IMR-90 (cell line): ENCODE measurements around the gene S100A4.

Source experiments
- CEBPB ChIP-seq: IDR thresholded peaks from 2 replicates; pipeline ENCODE4 v1.6.1; 2012; ENCODE audit warnings: low read depth, low read length, improper control_type of control experiment
- CTCF ChIP-seq: conservative IDR thresholded peaks from 2 replicates; pipeline ENCODE4 v1.5.1; 2012; ENCODE audit warnings: mild to moderate bottlenecking, low read depth, low read length, improper control_type of control experiment
- POLR2A ChIP-seq: IDR thresholded peaks from 2 replicates; pipeline ENCODE4 v1.6.1; 2012; ENCODE audit warnings: mild to moderate bottlenecking, low read depth, low read length
- RFX5 ChIP-seq: IDR thresholded peaks from 2 replicates; pipeline ENCODE4 v1.8.0; 2012; ENCODE audit warnings: low read depth, mild to moderate bottlenecking, low read length, moderate library complexity

GRCh38 chr1:153532181-153532580, 13.4 kb downstream of the S100A4 start:
- TF ChIP-seq CTCF (no peak), POLR2A (no peak), CEBPB (no peak), RFX5 (no peak)
